Measurements from ENCODE around the gene RRP1. TPM values are rescaled to one million over a fixed set of nuclear protein-coding genes. Genes with fewer than 3 reads are reported as not detected.

The RRP1 gene
- total RNA-seq, 1 donor from 2014 or later = 34.5 TPM

GRCh38 chr21:43767984-43768867 is 21.2 kb upstream of the RRP1 start:
- H3K27me3 ChIP-seq (ENCODE audit: control insufficient read depth, insufficient read depth, low read length) = no peaks in the 10 kb centered on the region
- FAIRE-seq (no peak), DNase-seq (ENCODE audit: low read depth) (peak; percentile 89)
- H3K36me3 ChIP-seq (ENCODE audit: control insufficient read depth, insufficient read depth, low read length) = peaks cover 3% of the 10 kb centered on the region
- no peak for TF ChIP-seq CTCF (IDR thresholded peaks at IDR 0.05; ENCODE audit: insufficient read depth, low read length, severe bottlenecking)
- no peak overlapping the region for H3K4me3 ChIP-seq (ENCODE audit: low read depth, low read length)

DNA sequence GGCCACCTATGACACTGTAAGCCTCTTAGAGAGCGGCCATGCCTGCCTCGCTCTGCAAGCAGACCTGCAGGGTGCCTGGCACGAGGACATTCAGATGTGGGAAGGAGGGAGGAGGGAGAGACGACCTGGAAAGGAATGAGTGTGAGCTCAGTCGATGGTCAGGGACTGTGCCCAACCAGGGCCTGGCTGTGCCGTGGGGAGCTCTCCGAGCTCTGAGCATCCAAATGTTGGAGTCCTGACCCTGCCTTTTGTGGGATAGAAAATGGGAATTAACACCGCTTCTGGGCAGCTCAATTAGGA is 20.6 kb upstream of the RRP1 start:
- Histone ChIP-seq H3K4me3 (ENCODE audit: low read depth, low read length) (no peak overlapping the region), H3K36me3 (ENCODE audit: control insufficient read depth, insufficient read depth, low read length) (peaks cover 7% of the 10 kb centered on the region), H3K27me3 (ENCODE audit: control insufficient read depth, insufficient read depth, low read length) (no peaks in the 10 kb centered on the region)
- TF ChIP-seq CTCF (IDR thresholded peaks at IDR 0.05; ENCODE audit: insufficient read depth, low read length, severe bottlenecking) = no peak
- DNase-seq (ENCODE audit: low read depth) (no peak), FAIRE-seq (no peak)

GRCh38 chr21:43769325-43769958 is 19.9 kb upstream of the RRP1 start:
- no peak for FAIRE-seq
- Histone ChIP-seq H3K36me3 (ENCODE audit: control insufficient read depth, insufficient read depth, low read length) (peaks cover 11% of the 10 kb centered on the region), H3K27me3 (ENCODE audit: control insufficient read depth, insufficient read depth, low read length) (no peaks in the 10 kb centered on the region), H3K4me3 (ENCODE audit: low read depth, low read length) (no peak overlapping the region)
- DNase-seq (ENCODE audit: low read depth) = no peak
- TF ChIP-seq CTCF (IDR thresholded peaks at IDR 0.05; ENCODE audit: insufficient read depth, low read length, severe bottlenecking) = no peak

- DNase-seq (ENCODE audit: low read depth) = no peak
- no peak for FAIRE-seq
- TF ChIP-seq CTCF (IDR thresholded peaks at IDR 0.05; ENCODE audit: insufficient read depth, low read length, severe bottlenecking) = no peak
- no peaks in the 10 kb centered on the region for H3K27me3 ChIP-seq (ENCODE audit: control insufficient read depth, insufficient read depth, low read length)
- no peak overlapping the region for H3K4me3 ChIP-seq (ENCODE audit: low read depth, low read length)
- peaks cover 11% of the 10 kb centered on the region for H3K36me3 ChIP-seq (ENCODE audit: control insufficient read depth, insufficient read depth, low read length)
Measured at GRCh38 chr21:43770066-43770655, 19.2 kb upstream of the RRP1 start.

DNA sequence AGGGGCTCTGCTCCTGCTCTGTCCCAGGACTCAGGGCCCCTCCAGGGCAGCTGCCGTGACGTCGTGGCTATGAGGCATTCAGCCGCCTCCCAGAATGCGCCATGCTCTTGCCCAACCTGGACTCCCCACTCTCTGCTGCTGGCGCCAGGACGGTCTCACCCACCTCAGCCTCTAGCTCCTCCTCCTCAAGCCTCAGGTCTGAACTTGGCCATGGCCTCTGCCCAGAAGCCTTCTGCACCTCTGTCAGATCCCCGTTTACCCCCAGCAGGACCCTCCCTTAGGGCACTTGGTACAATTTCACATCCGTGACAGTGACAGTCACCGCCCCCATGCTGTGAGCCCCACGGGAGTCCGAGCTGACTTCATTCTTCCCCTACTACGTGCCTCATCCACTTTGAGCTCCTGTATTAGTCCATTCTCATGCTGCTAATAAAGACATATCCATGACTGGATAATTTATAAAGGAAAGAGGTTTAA is 18.1 kb upstream of the RRP1 start:
- FAIRE-seq (no peak), DNase-seq (ENCODE audit: low read depth) (peak; percentile 60)
- Histone ChIP-seq H3K4me3 (ENCODE audit: low read depth, low read length) (no peak overlapping the region), H3K27me3 (ENCODE audit: control insufficient read depth, insufficient read depth, low read length) (no peaks in the 10 kb centered on the region), H3K36me3 (ENCODE audit: control insufficient read depth, insufficient read depth, low read length) (peaks cover 11% of the 10 kb centered on the region)
- TF ChIP-seq CTCF (IDR thresholded peaks at IDR 0.05; ENCODE audit: insufficient read depth, low read length, severe bottlenecking) = no peak

All from bronchial epithelial cell (primary cell).